ENCODE measurements around the gene CBX5. TPM values are rescaled to one million over a fixed set of nuclear protein-coding genes. Genes with fewer than 3 reads are reported as not detected.

Gene CBX5
- total RNA-seq, 1 donor from 2014 or later, result 111 TPM

DNA sequence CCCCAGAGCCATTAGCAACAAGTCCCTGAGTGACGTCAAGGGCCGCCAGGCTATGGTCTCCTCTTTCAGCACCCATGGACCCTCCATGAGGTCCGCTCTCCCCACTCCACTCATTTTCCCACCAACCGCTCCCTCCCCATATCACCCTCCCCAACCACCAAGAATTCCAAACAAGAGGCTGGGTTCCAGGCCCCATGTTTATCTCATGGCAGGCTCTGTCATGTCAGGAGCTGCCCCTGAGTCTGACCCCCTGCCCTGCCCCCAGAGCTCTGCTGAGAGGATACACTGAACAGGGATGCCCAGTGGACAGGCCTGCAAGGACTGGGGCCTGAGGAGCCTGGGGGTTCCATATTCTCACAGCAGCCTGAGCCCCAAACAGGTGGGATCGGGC is 69.5 kb downstream of the CBX5 start:
- H3K9me3 ChIP-seq (ENCODE audit: insufficient read depth, low read depth, low read length), result no peaks in the 10 kb centered on the region
- Mint-ChIP-seq H3K4me3 (ENCODE audit: unreplicated experiment) (no peak overlapping the region), H3K36me3 (ENCODE audit: low read depth, unreplicated experiment) (no peaks in the 10 kb centered on the region), H3K9me3 (ENCODE audit: unreplicated experiment) (peaks cover 1% of the 10 kb centered on the region), H3K4me1 (ENCODE audit: low read depth, unreplicated experiment) (no peaks in the 10 kb centered on the region), H3K27me3 (ENCODE audit: low read depth, unreplicated experiment) (peaks cover 67% of the 10 kb centered on the region), H3K27ac (ENCODE audit: unreplicated experiment) (no peak overlapping the region)
- H3K79me2 ChIP-seq (ENCODE audit: insufficient read depth, low read length), result no peaks in the 10 kb centered on the region
- H3K4me3 ChIP-seq (ENCODE audit: insufficient read depth, low read depth, low read length), result no peak overlapping the region
- no peaks in the 10 kb centered on the region for H4K20me1 ChIP-seq (ENCODE audit: insufficient read depth, low read length)
- TF ChIP-seq, protein P1, sequence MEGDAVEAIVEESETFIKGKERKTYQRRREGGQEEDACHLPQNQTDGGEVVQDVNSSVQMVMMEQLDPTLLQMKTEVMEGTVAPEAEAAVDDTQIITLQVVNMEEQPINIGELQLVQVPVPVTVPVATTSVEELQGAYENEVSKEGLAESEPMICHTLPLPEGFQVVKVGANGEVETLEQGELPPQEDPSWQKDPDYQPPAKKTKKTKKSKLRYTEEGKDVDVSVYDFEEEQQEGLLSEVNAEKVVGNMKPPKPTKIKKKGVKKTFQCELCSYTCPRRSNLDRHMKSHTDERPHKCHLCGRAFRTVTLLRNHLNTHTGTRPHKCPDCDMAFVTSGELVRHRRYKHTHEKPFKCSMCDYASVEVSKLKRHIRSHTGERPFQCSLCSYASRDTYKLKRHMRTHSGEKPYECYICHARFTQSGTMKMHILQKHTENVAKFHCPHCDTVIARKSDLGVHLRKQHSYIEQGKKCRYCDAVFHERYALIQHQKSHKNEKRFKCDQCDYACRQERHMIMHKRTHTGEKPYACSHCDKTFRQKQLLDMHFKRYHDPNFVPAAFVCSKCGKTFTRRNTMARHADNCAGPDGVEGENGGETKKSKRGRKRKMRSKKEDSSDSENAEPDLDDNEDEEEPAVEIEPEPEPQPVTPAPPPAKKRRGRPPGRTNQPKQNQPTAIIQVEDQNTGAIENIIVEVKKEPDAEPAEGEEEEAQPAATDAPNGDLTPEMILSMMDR (IDR thresholded peaks at IDR 0.05; ENCODE audit: insufficient read depth, low read depth, low read length), result no peak
- TF ChIP-seq EZH2 (IDR thresholded peaks at IDR 0.05; ENCODE audit: insufficient read depth, low read length), result no peak
- no peaks in the 10 kb centered on the region for H3K36me3 ChIP-seq (ENCODE audit: insufficient read depth, low read length)
- H3K4me2 ChIP-seq (ENCODE audit: low read length), result no peak overlapping the region
- H3K9ac ChIP-seq (ENCODE audit: low read length), result no peak overlapping the region
- H2AFZ ChIP-seq (ENCODE audit: low read depth, low read length), result no peak overlapping the region
- no peaks in the 10 kb centered on the region for H3K4me1 ChIP-seq (ENCODE audit: insufficient read depth, low read length)
- peaks cover 37% of the 10 kb centered on the region for H3K27me3 ChIP-seq (ENCODE audit: insufficient read depth, low read length)
- no peak overlapping the region for H3K27ac ChIP-seq (ENCODE audit: low read depth, low read length)
- no peak for DNase-seq (ENCODE audit: low read depth)
- FAIRE-seq, result no peak

DNA sequence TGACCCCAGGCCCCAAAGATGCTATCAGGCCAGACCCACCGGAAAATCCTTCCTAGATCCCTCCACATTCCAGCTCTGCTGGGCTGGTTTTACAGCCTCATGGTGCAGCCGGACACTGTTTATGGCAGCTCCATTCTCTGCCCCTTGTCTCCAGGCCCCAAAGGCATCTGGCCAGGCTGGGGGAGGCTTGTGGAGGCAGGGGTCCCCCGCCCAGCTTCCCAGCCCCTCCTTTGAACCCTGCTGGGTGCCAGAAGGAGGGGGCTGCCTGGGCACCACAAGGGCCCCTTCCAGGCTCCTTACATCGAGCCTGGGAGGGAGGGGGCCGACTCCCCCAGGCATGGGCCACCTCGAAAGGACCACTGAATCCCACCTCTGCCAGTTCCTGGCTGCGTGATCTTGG is 71.3 kb downstream of the CBX5 start:
- H3K27me3 Mint-ChIP-seq (ENCODE audit: low read depth, unreplicated experiment), result peaks cover 80% of the 10 kb centered on the region
- H3K4me2 ChIP-seq (ENCODE audit: low read length), result no peak overlapping the region

More for the DNA sequence above, 71.3 kb downstream of the CBX5 start:
- H3K4me1 ChIP-seq (ENCODE audit: insufficient read depth, low read length), result no peaks in the 10 kb centered on the region
- no peak overlapping the region for H3K9ac ChIP-seq (ENCODE audit: low read length)
- FAIRE-seq (no peak), DNase-seq (ENCODE audit: low read depth) (no peak)
- H3K36me3 ChIP-seq (ENCODE audit: insufficient read depth, low read length), result no peaks in the 10 kb centered on the region
- H3K9me3 ChIP-seq (ENCODE audit: insufficient read depth, low read depth, low read length), result no peaks in the 10 kb centered on the region
- no peaks in the 10 kb centered on the region for H3K4me1 Mint-ChIP-seq (ENCODE audit: low read depth, unreplicated experiment)
- no peak overlapping the region for H3K4me3 Mint-ChIP-seq (ENCODE audit: unreplicated experiment)
- H3K36me3 Mint-ChIP-seq (ENCODE audit: low read depth, unreplicated experiment), result no peaks in the 10 kb centered on the region
- H4K20me1 ChIP-seq (ENCODE audit: insufficient read depth, low read length), result no peaks in the 10 kb centered on the region
- no peak overlapping the region for H3K27ac Mint-ChIP-seq (ENCODE audit: unreplicated experiment)
- no peaks in the 10 kb centered on the region for H3K79me2 ChIP-seq (ENCODE audit: insufficient read depth, low read length)
- H3K27me3 ChIP-seq (ENCODE audit: insufficient read depth, low read length), result peaks cover 47% of the 10 kb centered on the region
- H3K9me3 Mint-ChIP-seq (ENCODE audit: unreplicated experiment), result peaks cover 3% of the 10 kb centered on the region
- no peak overlapping the region for H3K27ac ChIP-seq (ENCODE audit: low read depth, low read length)
- H2AFZ ChIP-seq (ENCODE audit: low read depth, low read length), result no peak overlapping the region
- no peak overlapping the region for H3K4me3 ChIP-seq (ENCODE audit: insufficient read depth, low read depth, low read length)
- TF ChIP-seq, protein P1 (IDR thresholded peaks at IDR 0.05; ENCODE audit: insufficient read depth, low read depth, low read length), result no peak
- TF ChIP-seq EZH2 (IDR thresholded peaks at IDR 0.05; ENCODE audit: insufficient read depth, low read length), result no peak

Data from astrocyte (in vitro differentiated cells and primary cell).